Right ventricle myocardium inferior (tissue), 1 donor: ENCODE data around the gene SOX18. TPM values are rescaled to one million over a fixed set of nuclear protein-coding genes. Genes with fewer than 3 reads are reported as not detected.

ENCODE experiments used
- ATAC-seq: fragments of 200-7000 bp; cut with Tn5 transposase; one replicate; pipeline ENCODE4 v1.9.1; 2020; ENCODE audit warnings: mild to moderate bottlenecking, moderate library complexity
- DNase-seq: peaks from one replicate; pipeline ENCODE4 v3.0.0; 2021; ENCODE audit errors: missing footprints
- intact Hi-C: fragments of 100-400 bp; cut with DNase I; formaldehyde crosslinking; loops from one replicate; pipeline ENCODE4 v1.11.0; 2022
- total RNA-seq: library from RNA; stranded (reverse); fragmentation: NEBNext Ultra II Directional; extraction: Animal tissue kit (Norgen Biotek cat#: 25700); gene quantifications from one replicate; pipeline ENCODE4 v1.2.1, GENCODE V29; 2021
- donor health status: DM: no; HTN: yes; CAD: no; lungs with severe emphysema.

The SOX18 gene
- total RNA-seq, 1 donor from 2014 or later, result 38.4 TPM

- DNase-seq, result peak; percentile 14
- intact Hi-C loops, result no loop called here
- ATAC-seq, result no peak
Observed at GRCh38 chr20:64035066-64035932, 14.1 kb downstream of the SOX18 start.

GRCh38 chr20:64033981-64034493, 15.4 kb downstream of the SOX18 start:
- intact Hi-C loops, result no loop called here
- DNase-seq, result peak; percentile 67
- ATAC-seq, result peak; percentile 75

- peak; percentile 63 for DNase-seq
- ATAC-seq, result no peak
- intact Hi-C loops, result no loop called here
Observed at GRCh38 chr20:64032706-64033624, 16.5 kb downstream of the SOX18 start.

- DNase-seq (peak; percentile 37), ATAC-seq (no peak)
- intact Hi-C loops, result no loop called here
Observed at GRCh38 chr20:64031822-64032314, 17.6 kb downstream of the SOX18 start.

- ATAC-seq, result no peak
- intact Hi-C loops, result no loop called here
Observed at GRCh38 chr20:64030371-64031134, 18.9 kb downstream of the SOX18 start.

GRCh38 chr20:64029293-64030117, 19.9 kb downstream of the SOX18 start:
- no peak for ATAC-seq
- peak; percentile 35 for DNase-seq
- intact Hi-C loops, result no loop called here

More at GRCh38 chr20:64030371-64031134, 18.9 kb downstream of the SOX18 start:
- peak; percentile 68 for DNase-seq

GRCh38 chr20:64027981-64028685, 21.3 kb downstream of the SOX18 start:
- intact Hi-C loops, result no loop called here
- no peak for ATAC-seq
- peak; percentile 20 for DNase-seq

GRCh38 chr20:64025826-64026412, 23.5 kb downstream of the SOX18 start:
- intact Hi-C loops, result no loop called here
- no peak for ATAC-seq
- peak; percentile 59 for DNase-seq

GRCh38 chr20:64025101-64025825, 24.2 kb downstream of the SOX18 start:
- intact Hi-C loops, result no loop called here
- peak; percentile 26 for DNase-seq
- no peak for ATAC-seq

GRCh38 chr20:64024141-64024990, 25.1 kb downstream of the SOX18 start:
- no peak for ATAC-seq
- intact Hi-C loops, result no loop called here
- DNase-seq, result peak; percentile 45

- ATAC-seq (no peak), DNase-seq (peak; percentile 53)
- intact Hi-C loops, result no loop called here
Observed at GRCh38 chr20:64023361-64024140, 25.9 kb downstream of the SOX18 start.

GRCh38 chr20:64022671-64023360, 26.6 kb downstream of the SOX18 start:
- intact Hi-C loops, result no loop called here
- ATAC-seq, result no peak
- DNase-seq, result peak; percentile 61

- intact Hi-C loops, result no loop called here
- peak; percentile 67 for DNase-seq
- no peak for ATAC-seq
Observed at GRCh38 chr20:64021124-64021975, 28.1 kb downstream of the SOX18 start.
